CD4-positive, alpha-beta T cell treated with Interleukin-6 at 100 ng/mL for 8 hours (primary cell): ENCODE results near the gene DAZAP1.

Experiments used
- DNase-seq: peaks from one replicate; pipeline ENCODE4 v3.0.0-alpha.2; 2020; ENCODE audit warnings: mixed read lengths, low spot score

DAZAP1 gene

DNA sequence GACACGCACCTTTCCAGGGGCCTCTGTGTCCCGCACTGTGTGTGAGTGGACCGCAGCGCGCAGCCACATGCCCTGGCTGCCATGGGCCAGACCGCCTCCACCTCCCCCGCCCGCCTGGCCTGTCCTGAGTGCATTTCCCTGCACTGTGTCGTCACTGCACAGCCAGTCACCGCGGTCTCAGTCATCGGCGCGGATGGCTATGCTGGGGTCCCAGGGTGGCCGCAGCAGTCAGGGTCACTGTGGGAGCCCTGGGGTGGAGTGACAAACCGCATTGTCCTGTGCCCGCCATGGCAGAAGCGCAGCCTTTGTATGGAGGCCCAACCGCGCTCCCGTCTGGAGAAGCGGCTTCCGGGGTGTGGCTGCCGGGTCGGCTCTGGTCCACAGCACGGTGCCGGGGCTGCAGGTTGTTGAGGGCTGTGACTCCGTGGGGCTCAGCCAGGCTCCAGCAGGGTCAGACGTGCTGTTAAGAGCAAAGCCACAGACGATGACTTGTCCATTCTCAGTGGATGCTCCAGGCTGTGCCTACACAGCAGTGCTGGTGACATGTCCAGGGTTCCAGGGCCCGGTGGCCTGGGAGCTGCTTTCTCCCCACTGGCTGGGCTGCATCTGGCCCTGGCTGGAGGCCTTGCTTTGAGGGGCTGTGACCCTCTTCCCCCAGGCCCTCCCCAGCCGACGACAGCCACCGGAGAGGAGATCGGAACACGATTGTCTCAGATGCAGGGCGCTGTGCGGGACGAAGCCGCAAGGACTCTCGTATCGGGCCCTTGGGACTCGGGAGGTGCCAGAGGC is 30.0 kb upstream of the DAZAP1 start:
- DNase-seq = no peak

DNA sequence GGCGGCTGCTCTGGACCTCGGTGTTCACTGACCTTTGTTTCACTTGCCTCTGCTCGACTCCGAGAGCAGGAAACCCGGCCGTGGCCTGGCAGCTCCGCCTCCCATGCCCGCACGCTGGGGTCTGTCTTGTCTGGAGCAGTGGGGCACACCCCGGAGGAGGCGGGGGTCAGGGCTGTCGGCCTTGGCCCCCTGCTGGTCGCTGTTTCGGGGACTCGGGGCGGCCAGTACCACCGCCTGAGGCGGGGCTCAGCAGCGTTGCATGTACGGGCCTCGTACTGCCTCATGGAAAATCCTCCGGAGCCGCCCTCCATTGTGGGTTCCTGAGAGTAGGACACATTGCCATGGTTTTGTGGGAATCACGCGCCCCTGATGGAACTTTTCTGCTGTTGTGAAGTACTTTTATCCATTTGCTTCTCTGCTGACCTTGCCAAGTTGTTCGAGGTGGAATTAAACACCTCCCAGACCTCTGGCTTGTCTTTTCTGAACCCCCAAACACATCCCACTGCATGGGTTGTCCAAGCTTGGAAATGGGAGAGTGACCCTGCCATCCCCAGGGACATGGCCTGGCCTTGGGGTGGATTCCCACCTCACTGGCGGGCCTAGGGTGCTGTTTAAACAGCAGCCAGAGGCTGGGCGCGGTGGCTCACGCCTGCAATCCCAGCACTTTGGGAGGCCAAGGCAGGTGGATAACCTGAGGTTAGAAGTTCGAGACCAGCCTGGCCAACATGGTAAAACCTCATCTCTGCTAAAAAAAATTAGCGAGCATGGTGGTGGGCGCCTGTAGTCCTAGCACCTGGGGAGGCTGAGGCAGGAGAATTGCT is 29.2 kb upstream of the DAZAP1 start:
- DNase-seq = no peak

DNA sequence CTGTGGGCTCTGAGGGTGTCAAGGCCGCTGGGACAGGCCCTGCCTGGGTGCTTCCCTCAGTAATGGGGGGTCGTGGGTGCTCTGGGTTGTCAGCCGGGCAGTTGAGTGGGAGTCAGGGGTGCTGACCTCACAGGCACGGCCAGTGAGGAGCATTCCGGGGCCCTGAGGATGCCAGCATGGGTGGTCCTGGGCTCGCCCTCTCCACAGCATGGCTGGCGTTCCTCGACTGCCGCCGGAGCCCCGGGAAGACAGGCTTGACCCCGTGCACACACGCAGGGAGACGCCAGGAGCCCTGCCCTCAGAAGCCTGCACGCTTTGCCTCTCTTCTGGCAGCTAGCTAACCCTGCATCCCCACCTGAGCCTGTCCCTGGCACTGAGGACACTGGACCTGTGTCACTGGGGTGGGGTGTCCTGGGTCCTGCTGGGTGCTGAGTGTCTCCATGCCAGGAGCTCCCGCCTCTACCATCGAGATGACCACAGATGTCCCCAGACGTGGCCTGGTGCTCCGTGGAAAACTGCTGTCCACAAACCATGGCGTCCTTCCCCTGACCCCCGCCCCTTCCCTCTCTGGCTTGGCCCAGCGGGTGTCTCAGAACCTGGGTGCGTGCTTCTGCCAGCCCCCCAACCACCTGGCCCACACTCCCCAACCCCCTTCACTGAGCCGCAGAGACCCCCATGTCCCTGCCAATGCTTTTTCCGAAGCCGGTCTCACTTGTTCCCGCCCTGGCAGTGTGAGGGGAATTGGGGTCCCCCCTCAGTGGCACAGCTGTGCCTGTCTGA is 28.1 kb upstream of the DAZAP1 start:
- no peak for DNase-seq

DNA sequence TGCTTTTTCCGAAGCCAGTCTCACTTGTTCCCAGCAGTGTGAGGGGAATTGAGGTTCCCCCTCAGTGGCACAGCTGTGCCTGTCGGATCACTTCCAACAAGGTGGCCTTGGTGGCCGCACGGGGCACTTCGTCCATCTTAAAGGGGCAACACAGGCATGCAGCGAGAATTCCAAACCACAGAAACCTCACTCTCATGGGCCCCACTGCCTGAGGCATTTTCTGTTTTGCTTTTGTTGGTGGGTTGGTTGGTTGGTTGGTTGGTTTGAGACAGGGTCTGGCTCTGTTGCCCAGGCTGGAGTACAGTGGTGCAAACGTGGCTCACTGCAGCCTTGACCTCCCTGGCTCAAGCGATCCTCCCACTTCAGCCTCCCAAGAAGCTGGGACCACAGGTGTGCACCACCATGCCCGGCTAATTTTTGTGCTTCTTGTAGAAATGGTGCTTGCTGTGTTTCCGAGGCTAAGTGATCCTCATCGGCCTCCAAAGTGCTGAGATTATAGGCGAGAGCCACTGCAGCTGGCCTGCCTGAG is 27.4 kb upstream of the DAZAP1 start:
- no peak for DNase-seq

DNA sequence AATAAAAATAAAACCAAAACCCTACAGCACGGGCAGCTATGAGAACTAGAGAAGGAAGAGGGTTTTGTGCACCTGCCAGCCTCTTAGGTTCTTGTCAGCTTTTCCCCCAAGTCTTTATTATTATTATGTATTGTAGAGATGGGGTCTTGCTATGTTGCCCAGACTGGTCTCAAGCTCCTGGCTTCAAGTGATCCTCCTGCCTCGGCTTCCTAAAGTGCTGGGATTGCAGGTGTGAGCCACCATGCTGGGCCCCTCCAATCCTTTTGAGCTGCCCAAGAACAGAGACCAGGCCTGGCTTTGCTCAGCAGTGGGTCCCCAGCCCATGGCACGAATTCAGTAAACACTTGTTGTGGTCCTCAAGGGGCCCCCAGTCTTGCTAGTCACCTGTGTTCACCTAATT is 25.1 kb upstream of the DAZAP1 start:
- DNase-seq = no peak

DNA sequence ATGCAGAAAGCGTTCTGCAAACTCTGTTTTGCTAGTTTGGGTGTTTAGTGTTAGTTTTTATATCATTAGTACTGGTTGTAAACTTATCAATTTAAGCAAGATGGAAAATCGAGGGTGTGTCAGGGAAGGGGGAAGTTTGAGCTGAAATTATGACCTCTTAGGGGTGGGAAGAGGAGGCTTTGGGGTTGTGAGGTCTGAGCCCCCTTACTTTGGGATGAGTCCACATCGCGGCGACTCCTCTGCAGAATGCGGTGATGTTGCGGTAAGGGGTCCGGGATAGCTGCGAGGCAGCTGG is 24.4 kb upstream of the DAZAP1 start:
- no peak for DNase-seq

DNA sequence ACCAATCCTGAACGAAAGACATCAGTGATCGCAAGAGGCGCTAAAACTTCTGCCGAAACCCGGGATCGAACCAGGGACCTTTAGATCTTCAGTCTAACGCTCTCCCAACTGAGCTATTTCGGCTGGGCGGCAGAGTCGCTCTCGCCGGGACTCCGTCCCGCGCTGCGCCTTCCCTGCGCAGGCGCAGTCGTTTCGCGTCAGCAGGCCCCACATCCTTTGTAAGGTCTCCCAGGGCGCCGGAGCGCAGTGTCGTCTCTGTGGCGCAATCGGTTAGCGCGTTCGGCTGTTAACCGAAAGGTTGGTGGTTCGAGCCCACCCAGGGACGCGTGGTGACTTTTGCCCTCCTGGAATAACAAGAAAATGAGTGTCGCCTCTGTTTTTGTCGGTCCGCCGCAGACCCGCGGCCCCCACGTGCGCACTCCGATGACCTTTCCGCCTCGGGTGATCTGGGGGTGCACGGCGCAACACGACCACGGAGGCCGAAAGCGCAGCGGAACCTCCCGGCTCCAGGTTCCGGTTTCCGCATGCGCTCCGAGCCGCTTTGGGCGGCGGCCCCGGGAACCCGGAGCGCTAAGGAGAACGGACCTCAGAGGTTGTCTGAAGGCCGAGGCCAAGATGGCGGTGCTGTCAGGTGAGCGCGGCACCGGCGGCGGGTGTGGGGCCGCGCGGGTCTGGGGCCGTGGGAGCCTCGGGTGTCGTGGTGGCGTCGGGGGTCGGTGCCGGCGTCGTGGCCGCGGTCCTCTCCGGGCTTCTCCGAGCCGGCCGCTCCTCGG is 23.9 kb upstream of the DAZAP1 start, which contains the start of gene NDUFS7:
Gene NDUFS7, plus strand, starts transcription at position 596 of the 773 bp plus-strand sequence. Its CDS starts 20 bp downstream, at position 616.
- peak; percentile 85 for DNase-seq

DNA sequence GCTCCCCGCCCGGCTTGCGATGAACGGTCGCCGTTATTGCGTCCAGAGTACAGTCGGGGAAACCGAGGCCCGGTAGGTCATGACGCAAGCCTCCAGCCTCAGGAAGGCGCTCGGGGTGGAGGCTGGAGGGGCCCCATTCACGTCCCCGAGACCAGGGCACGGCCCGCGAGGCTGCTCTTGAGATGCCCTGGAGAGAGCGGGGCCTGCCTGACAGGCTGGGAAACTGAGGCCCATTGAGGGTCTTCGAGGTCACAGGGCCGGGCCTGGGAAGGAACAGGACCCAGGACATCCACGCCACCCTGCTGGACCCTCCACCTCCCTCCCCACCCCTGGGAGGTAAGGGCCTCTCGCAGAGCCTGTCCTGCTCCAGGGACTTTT is 23.3 kb upstream of the DAZAP1 start:
- DNase-seq = no peak

DNA sequence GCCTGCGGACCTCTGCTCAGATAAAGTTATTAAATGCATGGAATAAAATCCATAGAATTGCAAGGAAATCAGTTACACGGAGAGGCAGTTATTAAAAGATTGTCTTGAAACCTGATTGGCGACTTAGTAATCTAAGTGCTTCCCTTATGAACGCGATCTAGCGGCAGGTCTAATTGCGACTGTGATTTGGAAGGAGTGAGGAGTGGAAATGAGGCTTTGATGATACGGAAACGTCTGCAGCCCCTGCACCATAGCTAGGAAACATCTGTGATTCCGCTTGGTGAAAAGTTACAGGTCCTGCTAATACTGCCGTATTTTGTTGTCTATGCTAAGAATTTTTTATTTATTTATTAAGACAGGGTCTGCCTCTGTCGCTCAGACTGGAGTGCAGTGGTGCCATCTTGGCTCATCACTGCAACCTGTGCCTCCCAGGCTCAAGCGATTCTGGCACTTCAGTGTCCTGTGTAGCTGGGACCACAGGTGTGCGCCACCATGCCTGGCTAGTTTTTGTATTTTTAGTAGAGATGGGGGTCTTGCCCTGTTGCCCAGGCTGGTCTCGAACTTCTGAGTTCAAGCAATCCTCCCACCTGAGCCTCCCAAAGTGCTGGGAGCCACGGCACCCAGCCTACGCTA is 22.8 kb upstream of the DAZAP1 start:
- no peak for DNase-seq

DNA sequence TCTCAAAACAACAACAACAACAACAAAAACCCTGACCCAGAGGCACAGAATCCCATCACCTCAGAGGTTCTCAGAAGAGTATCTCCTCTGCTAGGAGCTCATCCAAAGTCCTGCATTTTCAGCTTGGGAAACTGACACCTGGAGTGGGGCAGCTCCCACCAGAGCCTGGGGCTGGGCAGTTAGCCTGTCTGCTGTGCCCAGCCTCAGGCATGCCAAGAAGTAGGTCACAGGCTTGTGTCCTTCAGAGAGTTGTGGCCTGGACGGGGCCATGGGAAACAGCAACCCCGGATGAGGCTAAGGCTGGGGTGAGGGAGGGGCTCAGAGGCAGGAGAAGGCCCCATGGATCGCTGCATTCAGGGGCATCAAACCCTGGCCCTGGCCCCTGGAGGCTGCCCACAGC is 21.6 kb upstream of the DAZAP1 start:
- DNase-seq = no peak

DNA sequence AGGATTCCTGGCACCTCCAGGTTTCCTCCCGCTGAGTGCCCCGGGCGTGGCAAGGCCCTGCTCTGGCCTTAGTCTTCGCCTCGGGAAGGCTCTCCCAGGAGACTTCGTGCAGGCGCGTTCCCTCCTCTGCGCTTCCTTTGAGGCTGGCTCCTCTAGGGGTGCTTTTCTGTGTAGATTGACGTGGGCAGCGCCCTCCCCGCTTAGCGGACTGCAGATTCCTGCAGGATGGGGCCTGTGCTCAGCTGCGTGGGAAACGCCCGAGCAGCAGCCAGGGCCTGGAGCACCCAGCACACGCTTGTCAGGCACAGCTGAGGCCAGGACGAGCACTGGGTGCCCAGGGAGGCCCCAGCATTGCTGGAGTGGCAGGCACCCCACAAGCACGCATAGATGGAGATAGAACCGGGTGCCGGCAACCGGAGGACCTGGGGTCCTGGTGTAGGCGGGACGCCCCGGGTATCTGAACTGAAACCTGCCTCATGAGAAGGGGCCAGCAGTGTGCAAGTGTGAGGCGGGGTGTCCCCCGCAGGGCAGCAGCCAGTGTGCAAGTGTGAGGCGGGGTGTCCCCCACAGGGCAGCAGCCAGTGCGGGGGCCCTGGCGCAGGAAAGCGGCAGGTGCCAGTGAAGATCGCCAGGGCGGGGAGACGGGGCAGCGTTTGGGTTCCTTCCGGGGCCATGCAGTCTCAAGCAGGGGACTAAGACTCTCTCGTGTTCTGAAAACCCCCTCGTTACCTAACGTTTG is 20.3 kb upstream of the DAZAP1 start:
- DNase-seq = no peak

DNA sequence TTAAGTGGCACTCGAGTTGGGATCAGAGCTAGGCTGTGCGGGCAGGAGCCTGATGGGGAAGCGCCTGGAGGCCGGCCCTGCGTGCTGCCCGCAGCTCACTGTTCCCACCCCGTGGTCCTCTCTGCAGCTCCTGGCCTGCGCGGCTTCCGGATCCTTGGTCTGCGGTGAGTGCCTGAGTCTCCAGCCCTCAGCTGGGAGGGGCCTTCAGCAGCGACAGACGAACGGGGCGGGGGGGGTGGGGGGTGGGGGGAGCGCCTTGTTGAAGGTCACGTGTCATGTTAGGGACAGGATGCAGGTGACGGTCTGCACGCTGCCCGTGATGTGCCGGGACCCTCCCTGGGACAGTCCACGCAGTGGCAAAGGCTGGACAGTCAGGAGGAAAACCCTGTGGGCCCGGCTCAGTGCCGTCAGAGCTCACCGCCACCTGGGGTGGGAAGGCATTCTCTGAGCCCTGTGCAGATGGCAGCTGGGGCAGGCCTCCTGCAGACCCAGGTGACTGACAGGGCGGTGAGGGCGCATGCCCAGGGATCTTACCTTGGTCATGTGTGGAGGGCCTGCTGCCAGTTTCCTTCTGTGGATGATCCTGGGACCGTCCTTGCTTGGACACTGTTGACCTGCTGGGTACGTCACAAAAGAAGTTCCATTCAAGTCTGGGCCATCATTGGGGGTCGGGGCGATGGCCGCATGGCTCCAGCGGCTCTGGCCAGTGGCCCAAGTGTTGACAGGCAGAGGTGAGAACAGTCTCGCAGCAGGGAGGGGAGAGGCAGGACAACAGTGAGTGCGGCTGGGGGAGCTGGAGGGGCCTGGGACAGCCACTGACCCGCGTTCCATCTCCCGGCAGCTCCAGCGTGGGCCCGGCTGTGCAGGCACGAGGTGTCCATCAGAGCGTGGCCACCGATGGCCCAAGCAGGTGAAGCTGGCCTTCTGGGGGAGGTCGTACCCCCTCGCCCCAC is 19.4 kb upstream of the DAZAP1 start:
- DNase-seq = no peak

DNA sequence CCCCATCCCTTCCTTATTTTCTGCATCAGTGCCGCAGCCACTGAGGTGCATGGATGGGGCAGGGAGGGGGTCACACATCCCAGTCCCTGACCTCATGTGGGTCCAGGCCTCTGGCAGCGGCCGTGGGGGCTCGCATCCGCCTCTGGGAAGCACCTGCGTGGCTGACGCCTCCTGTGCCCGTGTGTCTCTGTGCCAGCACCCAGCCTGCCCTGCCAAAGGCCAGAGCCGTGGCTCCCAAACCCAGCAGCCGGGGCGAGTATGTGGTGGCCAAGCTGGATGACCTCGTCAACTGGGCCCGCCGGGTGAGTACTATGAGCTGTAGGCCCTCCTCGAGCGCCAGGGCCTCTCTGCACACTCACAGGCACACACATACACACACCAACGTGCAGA is 18.8 kb upstream of the DAZAP1 start:
- no peak for DNase-seq

DNA sequence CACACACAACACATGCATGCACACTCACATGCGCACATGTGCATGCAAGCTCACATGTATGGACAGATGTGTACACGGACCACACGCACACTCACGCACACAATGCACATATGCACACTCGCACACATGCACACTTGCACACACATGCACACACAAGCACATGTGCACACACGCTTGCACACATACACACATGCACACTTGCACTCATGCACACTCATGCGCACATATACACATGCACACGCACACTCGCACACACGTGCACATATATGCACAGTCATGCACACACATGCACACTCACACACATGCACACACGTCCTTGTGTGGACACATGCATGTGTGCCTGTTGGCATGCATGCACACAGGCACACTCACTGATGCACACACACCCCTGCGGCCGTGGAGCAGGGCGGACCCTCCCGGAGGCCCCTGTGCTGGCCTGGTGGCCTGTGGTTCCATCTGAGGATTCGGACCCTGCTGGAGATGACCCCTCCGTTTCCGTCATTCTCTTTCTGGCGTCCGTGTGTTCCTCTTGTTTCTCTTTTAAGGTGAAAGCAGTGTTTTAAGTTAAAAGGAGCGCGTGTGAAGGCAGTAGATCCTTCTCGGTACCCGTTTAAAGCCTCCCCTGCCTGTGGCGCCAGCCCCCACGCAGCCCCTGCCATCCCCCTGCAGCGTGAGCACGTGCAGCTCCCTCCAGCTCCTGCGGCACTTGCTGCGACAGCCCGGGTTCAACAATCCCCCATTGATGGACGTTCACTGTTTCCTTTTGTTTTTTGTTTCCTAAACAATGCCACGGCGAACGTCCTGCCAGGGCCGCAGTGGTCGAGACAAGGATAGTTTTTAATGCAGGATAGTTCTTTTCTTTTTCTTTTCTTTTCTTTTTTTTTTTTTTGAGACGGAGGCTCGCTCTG is 18.1 kb upstream of the DAZAP1 start:
- no peak for DNase-seq

DNA sequence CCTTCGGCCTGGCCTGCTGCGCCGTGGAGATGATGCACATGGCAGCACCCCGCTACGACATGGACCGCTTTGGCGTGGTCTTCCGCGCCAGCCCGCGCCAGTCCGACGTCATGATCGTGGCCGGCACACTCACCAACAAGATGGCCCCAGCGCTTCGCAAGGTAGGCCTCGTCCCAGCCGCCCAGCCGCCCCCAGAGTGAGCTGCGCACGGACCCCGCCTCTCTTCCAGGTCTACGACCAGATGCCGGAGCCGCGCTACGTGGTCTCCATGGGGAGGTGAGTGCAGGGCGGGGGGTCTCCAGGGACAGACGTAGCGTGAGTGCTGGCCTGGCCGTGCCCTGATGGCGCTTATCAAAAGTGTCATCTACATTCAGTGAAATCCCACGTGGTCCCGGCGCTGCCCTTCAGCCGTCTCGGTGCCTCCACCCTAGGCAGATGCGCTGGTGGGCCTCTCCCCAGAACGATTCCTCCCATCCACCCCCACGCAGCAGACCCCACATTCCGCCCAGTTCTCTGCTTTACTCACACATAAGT is 16.4 kb upstream of the DAZAP1 start:
- DNase-seq = no peak

DNA sequence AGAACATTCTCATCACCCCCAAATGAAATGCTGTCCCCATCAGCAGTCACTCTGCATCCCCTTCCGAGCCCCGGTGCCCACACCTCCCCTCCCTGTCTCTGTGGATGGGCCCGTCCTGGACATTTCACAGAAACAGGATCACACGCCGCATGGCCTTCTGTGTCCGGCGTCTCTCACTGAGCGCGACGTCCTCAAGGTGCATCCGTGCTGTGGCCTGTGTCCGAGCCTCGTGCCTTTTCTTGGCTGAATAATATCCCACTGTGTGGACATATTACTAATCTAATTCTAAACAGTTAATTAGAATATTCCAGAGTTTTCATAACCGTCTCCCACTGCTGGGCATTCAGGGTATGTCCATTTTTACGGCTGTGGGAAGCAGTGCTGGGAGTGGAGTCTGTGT is 15.0 kb upstream of the DAZAP1 start:
- no peak for DNase-seq

DNA sequence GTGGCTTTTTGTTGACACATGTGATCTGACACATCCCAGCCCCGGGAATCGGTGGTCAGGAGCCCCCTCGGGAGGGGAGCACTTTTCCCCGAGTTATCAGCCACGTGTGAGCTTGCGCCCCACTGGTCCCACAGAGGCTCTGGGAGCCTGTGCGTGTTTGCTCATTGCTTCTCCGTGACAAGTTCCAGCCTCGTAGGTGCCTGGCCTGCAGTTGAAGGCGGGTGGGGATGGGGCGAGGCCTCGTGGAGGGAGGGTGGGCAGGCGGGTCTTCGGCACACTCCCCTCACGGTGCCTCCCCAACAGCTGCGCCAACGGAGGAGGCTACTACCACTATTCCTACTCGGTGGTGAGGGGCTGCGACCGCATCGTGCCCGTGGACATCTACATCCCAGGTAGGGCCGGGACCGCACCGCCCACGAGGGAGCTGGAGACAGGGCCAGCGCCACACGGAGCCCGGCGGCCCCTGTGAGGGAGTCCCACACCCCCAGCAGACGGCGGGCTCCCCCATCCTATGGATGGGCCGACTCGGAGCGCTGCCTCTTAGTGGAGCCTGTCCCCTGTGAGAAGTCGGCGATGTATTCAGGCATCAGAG is 14.4 kb upstream of the DAZAP1 start:
- no peak for DNase-seq

DNA sequence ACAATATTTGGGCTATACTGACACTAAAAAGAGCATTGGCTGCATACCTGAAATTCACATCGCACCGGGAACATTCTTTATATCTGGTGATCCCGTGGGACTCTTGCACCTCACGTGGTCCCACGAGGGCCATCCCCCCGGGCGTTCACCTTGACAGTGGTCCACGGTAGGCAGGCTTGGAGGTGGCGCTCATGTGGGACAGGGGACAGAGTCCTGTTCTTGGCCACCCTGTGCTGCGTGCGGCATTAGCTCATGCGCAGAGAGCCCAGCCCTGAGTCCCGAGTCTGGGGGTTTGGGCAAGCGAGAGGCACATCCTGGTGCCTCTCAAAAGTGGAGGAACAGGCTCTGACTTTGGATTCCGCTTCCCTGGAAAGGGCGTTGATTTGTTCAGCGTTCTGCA is 13.5 kb upstream of the DAZAP1 start:
- DNase-seq = no peak
